HAP-1 (cell line): ENCODE measurements around the gene GAK.
A peak's percentile ranks its signal among the peaks of the same experiment; 100 is the strongest.
"Not testable (repeated sequence)": the region's sequence is repeated elsewhere in the genome, so short reads cannot be mapped to it uniquely, and the experiment has no call there.

ENCODE experiments used
- DNase-seq, 2 experiments: peaks; one replicate each; pipeline ENCODE4 v3.0.0-alpha.2; 2016 to 2020; ENCODE audit warnings: low spot score in 2 of 2
- H3K27me3 ChIP-seq: fragments of 250-450 bp; sonication (Bioruptor Pico); 2 replicates; pipeline ENCODE4 v1.5.1; 2020; ENCODE audit warnings: low read depth, mild to moderate bottlenecking, moderate library complexity
- H3K36me3 ChIP-seq: fragments of 250-450 bp; sonication (Bioruptor Pico); replicated peaks from 2 replicates; pipeline ENCODE4 v1.5.1; 2020; ENCODE audit warnings: mild to moderate bottlenecking
- H3K4me1 ChIP-seq: fragments of 250-450 bp; sonication (Bioruptor Pico); 2 replicates; pipeline ENCODE4 v1.5.1; 2020; ENCODE audit warnings: mild to moderate bottlenecking
- H3K4me3 ChIP-seq: fragments of 250-450 bp; sonication (Bioruptor Pico); 2 replicates; pipeline ENCODE4 v1.5.1; 2020; ENCODE audit warnings: mild to moderate bottlenecking, moderate library complexity
- H3K9me3 ChIP-seq: fragments of 250-450 bp; sonication (Bioruptor Pico); 2 replicates; pipeline ENCODE4 v1.5.1; 2020; ENCODE audit warnings: mild to moderate bottlenecking, moderate library complexity
- in situ Hi-C: fragments of 300-500 bp; cut with MboI; formaldehyde crosslinking; loops from 3 replicates; pipeline ENCODE4 v1.14.3; 2020; ENCODE audit warnings: low sequenced_read_pairs, inconsistent platforms, mixed read lengths

Gene GAK

DNA sequence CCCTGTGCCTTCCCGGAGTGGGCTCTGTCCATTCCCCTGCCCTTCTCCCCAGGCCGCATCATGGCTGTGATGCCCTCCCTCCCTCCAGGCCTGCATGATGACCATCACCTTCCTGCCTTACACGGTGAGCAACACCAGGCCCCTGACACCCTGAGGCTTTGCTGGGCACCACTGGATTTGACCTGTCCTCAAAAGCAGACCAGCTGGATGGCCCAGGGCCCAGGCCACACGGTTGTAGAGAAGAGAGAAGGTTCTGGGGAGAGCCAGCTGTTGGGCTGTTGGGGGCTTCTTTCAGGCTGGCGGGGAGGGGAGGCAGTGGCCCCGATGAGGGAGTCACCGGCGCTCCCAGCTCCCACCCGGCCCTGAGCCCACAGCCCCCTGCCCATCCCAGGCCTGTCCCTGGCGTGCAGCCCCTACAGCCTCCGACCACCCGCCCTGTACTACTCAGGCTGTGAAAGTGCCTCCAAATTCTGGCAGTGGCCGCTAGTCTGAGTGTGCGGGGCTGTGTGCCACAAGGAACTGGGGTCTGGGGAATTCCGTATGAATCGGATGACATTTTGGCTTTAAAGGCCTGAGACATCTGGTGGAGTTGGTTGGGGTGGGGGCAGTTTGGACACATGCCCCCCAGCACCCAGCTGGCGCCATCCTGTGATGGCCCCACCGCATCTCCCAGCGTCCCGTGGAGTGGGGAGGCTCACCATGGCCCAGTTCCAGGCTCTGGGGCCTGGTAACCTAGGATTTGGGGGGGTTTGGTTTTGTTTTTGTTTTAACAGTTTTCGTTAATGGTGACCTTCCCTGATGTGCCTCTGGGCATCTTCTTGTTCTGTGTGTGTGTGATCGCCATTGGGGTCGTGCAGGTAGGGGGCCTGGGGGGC is 19.7 kb upstream of the GAK start:
- H3K36me3 ChIP-seq, result no peaks in the 10 kb centered on the region
- in situ Hi-C loops, result no loop called here
- no peaks in the 10 kb centered on the region for H3K9me3 ChIP-seq
- no peaks in the 10 kb centered on the region for H3K4me1 ChIP-seq
- no peak overlapping the region for H3K4me3 ChIP-seq
- DNase-seq, result peak in 1 of 2 experiments; percentile 6
- H3K27me3 ChIP-seq, result no peaks in the 10 kb centered on the region

DNA sequence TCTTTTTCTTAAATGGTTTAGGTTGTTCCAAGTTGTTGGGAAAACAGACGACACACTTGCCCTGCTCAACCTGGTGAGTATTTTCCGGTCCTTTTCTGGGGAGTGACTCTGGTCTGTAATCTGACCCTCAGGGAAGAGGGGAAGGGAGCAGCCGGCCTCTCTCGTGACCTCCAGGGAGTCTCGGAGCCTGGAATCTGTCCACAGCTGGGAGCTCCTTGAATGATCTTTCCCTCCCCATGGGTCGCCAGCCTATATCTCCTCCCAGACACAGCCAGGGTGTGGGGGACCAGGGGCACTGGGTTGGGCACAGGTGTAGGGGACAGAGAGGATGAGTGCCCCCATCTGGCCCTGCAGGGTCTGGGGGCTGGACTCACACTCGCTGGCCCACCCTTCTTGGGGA is 19.1 kb upstream of the GAK start:
- no peak overlapping the region for H3K4me3 ChIP-seq
- H3K27me3 ChIP-seq, result no peaks in the 10 kb centered on the region
- no peaks in the 10 kb centered on the region for H3K9me3 ChIP-seq
- DNase-seq, result peak in 1 of 2 experiments; percentile 5
- in situ Hi-C loops, result no loop called here
- H3K4me1 ChIP-seq, result no peaks in the 10 kb centered on the region
- no peaks in the 10 kb centered on the region for H3K36me3 ChIP-seq

DNA sequence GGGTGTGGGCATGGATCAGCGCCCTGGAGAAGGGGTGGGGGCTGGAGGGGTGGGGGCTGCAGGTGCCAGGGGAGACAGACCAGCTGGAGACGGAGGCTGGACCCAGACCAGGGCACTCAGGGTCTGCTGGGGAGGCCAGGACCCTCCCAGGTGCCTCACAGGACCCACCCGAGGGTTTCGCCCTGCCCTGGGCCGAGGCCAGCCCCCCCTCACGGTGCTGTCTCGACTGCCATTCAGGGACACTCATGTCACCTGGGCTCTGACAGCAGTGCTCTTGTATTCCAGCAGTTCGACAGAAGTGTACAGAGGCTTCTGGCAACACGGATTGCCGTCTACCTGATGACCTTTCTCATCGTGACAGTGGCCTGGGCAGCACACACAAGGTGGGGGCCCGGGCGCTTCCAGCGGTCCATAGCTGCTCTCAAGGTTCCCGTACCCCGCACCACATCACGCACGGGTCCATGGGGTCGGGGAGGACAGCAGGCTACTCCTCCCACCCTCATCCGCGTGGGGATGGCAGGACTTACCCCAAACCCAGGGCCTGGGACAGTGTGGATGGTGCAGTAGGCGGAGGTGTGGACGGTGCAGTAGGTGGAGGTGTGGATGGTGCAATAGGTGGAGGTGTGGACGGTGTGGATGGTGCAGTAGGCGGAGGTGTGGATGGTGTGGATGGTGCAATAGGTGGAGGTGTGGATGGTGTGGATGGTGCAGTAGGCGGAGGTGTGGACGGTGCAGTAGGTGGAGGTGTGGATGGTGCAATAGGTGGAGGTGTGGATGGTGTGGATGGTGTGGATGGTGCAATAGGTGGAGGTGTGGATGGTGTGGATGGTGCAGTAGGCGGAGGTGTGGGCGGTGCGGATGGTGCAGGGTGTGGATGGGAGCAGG is 18.3 kb upstream of the GAK start:
- in situ Hi-C loops, result no loop called here
- no peaks in the 10 kb centered on the region for H3K9me3 ChIP-seq
- DNase-seq, result peak in 1 of 2 experiments; percentile 7

DNA sequence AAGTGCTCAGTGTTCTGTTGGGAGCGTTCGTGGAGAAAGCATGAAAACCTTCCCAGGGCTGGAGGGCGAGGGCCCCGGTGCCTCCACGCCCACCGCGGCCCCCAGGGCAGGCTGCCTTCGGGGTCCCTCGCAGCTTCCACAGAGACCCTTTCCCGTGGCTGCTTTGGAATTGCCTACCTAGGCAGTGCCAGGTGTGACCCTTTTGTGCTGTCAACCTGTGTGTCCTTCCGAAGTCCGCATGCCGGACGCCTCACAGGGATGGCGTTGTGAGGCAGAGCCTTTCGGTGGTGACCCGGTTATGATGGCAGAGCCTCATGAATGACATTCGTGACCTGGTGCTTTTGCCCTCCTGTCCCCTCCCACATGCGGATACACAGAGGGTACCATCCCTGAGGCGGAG is 17.5 kb upstream of the GAK start:
- in situ Hi-C loops, result no loop called here
- DNase-seq, result peak in 1 of 2 experiments; percentile 5
- H3K4me3 ChIP-seq, result no peak overlapping the region
- H3K9me3 ChIP-seq, result no peaks in the 10 kb centered on the region
- H3K27me3 ChIP-seq, result no peaks in the 10 kb centered on the region
- H3K36me3 ChIP-seq, result no peaks in the 10 kb centered on the region
- no peaks in the 10 kb centered on the region for H3K4me1 ChIP-seq

More for the DNA sequence above, 18.3 kb upstream of the GAK start:
- Histone ChIP-seq H3K4me3 (no peak overlapping the region), H3K36me3 (no peaks in the 10 kb centered on the region), H3K4me1 (no peaks in the 10 kb centered on the region), H3K27me3 (no peaks in the 10 kb centered on the region)

DNA sequence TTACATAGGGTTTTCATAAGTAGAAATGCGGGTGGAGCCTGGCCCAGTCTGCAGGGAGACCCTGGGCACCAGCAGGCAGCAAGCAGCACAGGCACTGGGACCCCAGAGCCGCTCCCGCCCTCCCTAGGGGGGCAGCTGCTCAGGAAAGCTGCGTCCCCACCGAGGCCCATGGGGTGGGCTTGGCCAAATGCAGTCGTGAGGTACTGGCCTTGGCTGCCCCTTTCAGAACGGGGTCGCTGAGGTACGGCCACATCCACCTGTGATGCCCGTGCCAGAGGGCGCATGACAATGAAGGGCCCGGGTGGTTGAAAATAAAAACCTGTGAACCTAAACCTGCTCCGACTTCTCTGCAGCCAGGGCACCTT is 16.8 kb upstream of the GAK start:
- H3K9me3 ChIP-seq, result no peaks in the 10 kb centered on the region
- DNase-seq, result peak in 1 of 2 experiments; percentile 5
- in situ Hi-C loops, result no loop called here
- H3K36me3 ChIP-seq, result no peaks in the 10 kb centered on the region
- H3K27me3 ChIP-seq, result no peaks in the 10 kb centered on the region
- H3K4me3 ChIP-seq, result no peak overlapping the region
- no peaks in the 10 kb centered on the region for H3K4me1 ChIP-seq

DNA sequence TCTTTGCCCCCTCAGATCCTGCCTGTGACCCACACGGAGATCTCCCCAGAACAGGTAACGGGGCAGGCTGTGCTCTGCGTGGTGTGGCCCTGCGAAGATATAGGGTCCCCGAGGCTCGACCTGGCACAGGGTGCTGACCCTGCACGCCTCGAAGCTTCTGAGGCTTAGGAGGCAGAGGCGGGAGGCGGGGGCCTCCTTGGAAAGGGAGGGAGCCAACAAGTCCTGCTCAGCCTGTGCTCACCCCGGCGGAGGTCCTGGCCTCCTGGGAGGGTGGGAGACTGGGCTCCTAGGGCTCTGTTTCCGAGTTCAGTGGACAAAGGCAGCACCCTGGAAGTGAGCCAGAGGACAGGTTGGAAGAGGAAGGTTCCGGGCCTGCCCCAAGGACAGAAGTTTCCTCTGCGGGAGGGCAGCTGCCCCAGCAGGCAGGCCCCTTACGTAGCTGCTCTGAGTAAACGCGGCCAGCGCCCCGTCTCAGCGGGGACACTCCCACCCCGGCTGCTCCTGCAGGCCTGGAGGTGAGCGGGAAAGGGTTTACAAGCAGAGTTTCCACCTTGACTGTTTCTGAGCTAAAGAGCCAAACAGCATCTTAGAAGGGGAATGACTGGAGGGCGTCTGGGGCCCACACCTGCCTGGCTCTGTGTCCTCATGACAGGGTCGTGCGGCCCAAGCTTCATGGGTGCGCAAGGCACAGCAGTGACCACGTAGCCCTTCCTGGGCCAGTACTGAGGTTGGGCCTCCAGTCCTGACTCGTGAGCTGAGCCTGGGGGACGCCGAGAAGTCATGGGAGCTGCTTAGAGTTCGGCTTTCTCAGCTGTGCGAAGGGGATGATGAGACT is 16.2 kb upstream of the GAK start:
- Histone ChIP-seq H3K4me3 (no peak overlapping the region), H3K27me3 (no peaks in the 10 kb centered on the region), H3K4me1 (no peaks in the 10 kb centered on the region), H3K9me3 (no peaks in the 10 kb centered on the region), H3K36me3 (no peaks in the 10 kb centered on the region)
- no peak for DNase-seq
- in situ Hi-C loops, result no loop called here

DNA sequence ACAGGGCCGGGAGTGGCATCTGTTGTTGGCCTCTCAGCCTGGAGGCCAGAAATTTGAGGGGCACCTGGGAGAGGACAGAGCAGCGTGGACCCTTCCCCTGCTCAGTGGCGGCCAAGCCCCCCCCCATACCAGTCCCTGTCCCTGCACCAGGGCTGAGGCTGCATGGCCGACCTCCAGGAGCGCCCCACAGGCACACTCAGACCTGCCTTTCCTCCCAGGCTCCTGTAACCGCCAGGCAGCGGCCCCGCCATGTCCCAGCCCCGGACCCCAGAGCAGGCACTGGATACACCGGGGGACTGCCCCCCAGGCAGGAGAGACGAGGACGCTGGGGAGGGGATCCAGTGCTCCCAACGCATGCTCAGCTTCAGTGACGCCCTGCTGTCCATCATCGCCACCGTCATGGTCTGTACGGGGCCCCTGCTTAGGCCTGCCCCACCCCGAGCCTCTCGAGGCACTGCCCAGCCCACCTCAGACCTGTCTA is 15.4 kb upstream of the GAK start:
- in situ Hi-C loops, result no loop called here
- no peak for DNase-seq
- no peaks in the 10 kb centered on the region for H3K9me3 ChIP-seq

DNA sequence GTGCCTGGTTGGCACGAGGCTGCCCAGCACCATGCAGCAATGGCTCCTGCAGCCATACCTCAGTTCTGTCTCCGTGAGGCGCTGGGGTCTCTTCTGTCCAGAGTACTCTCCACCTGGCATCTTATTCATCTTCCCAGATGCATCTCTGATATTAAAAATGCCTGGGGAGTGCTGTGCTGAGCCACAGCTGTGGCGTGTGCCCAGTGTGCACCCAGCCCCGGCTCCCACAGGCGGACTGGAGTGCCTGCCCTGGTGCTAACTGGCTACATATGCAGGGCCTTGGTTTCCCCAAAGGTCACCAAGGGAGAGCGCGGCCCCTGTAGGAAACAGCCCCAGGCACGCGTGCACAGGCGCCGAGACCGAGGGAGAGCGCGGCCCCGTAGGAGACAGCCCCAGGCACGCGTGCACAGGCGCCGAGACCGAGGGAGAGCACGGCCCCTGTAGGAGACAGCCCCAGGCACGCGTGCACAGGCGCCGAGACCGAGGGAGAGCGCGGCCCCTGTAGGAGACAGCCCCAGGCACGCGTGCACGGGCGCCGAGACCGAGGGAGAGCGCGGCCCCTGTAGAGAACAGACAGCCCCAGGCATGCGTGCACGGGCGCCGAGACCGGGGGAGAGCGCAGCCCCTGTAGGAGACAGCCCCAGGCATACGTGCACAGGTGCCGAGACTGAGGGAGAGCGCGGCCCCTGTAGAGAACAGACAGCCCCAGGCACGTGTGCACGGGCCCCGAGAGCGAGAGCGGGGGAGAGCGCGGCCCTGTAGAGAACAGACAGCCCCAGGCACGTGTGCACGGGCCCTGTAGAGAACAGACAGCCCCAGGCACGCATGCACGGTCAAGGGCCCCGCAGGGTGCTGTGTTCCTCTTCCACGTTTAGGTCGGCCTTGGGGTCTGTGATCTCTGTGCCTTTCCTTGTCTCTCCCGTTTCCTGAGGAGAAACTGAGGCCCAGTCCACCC is 14.7 kb upstream of the GAK start:
- Histone ChIP-seq H3K4me3 (no peak overlapping the region), H3K27me3 (no peaks in the 10 kb centered on the region), H3K36me3 (no peaks in the 10 kb centered on the region), H3K9me3 (no peaks in the 10 kb centered on the region), H3K4me1 (no peaks in the 10 kb centered on the region)
- in situ Hi-C loops, result no loop called here
- DNase-seq, result no peak

More for the DNA sequence above, 15.4 kb upstream of the GAK start:
- Histone ChIP-seq H3K4me1 (no peaks in the 10 kb centered on the region), H3K4me3 (no peak overlapping the region), H3K27me3 (no peaks in the 10 kb centered on the region), H3K36me3 (no peaks in the 10 kb centered on the region)

DNA sequence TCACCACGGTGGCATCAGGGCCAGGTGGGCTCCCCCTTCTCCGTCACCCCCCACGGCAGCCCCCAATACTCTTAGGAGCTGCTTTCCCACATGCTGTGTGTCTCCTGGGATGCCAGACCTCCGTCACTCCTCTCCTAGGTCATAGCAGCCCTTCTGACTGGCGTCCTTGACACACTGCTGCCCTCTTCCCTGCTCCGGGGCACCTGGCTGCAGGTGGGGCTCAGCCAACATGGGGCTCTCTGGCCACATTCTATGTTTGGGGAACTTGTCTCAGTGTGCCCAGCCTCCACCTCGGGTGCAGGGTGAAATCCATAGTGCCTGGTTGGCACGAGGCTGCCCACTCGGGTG is 14.0 kb upstream of the GAK start:
- H3K4me3 ChIP-seq, result no peak overlapping the region
- in situ Hi-C loops, result no loop called here
- H3K9me3 ChIP-seq, result no peaks in the 10 kb centered on the region
- no peaks in the 10 kb centered on the region for H3K4me1 ChIP-seq
- DNase-seq, result no peak
- H3K27me3 ChIP-seq, result no peaks in the 10 kb centered on the region
- no peaks in the 10 kb centered on the region for H3K36me3 ChIP-seq

DNA sequence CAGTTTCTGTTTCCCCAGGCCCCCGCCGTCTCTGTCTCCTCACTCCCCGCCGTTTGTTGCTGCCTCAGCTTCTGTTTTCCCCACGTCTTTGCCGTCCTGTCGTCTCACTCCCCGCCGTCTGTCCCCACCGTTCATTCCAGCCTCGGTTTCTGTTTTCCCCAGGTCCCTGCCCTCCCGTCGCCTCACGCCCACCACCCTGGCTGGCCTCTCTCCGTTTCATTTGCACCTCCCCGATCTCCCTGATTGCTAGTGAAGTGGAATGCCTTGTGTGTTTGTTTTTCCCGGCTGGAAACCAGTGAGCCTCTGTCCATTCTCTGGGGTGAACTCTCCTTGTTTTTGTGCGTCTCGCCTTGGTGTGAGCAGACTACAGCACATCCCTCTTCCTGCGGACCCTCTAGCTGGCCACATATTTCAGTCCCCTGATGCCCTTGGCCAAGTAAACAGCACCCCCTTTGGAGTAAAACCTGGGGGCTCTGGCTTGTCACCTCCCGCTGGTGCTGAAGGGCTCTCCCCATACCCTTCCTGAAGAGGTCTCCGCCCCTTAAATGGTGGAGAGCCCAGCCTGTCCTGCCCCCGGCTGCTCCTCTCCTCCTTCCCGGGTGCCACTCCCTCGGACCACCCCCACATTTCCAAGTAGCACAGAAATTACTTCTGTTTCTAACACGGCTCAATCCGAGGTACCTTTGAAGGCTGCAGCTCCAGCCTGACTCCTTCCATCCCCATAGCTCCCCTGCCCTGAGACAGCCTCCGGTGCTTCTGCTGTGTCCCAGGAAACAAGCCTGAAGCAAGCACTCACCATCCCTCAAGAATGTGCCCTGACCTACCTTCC is 13.4 kb upstream of the GAK start:
- DNase-seq, result peak in 1 of 2 experiments; percentile 2
- Histone ChIP-seq H3K4me1 (no peaks in the 10 kb centered on the region), H3K27me3 (no peaks in the 10 kb centered on the region), H3K9me3 (no peaks in the 10 kb centered on the region), H3K36me3 (no peaks in the 10 kb centered on the region), H3K4me3 (no peak overlapping the region)
- in situ Hi-C loops, result no loop called here

DNA sequence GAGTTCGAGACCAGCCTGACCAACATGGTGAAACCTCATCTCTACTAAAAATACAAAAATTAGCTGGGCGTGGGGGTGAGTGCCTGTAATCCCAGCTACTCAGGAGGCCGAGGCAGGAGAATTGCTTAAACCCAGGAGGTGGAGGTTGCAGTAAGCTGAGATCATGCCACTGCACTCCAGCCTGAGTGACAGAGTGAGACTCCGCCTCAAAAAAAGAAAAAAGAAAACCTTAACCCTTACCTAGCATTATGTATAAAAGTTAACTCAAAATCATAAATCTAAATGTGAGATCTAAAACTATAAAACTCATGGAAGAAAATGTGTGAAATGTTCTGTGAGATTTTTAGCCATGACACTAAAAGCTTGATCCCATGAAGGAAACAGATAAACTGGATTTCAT is 7.4 kb upstream of the GAK start:
- H3K36me3 ChIP-seq, H3K4me3 ChIP-seq, in situ Hi-C loops, H3K27me3 ChIP-seq, DNase-seq, H3K9me3 ChIP-seq, H3K4me1 ChIP-seq: not testable (repeated sequence)

DNA sequence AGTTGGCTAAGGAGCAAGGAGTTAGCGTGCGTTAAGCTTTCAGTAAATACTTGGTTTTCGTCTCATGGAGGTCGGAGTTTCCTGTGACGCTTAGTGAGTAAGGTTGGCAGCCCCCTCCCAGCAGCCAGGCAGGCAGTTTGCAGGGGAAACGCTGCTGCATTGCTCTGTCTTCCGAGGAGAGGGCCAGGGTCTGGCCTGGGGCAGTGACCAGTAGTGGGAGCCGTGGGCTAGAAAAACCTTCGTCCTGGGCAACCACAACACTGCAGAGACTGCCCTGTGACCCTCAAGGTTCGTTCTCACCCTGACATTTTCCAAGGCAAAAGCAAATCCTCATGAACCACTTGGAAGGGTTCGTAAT is 576 bp upstream of the GAK start:
- in situ Hi-C loops, result no loop called here
- no peak for DNase-seq

More for the DNA sequence above, 576 bp upstream of the GAK start:
- Histone ChIP-seq H3K36me3 (no peaks in the 10 kb centered on the region), H3K27me3 (no peaks in the 10 kb centered on the region), H3K4me3 (peak overlapping the region; percentile 86), H3K9me3 (no peaks in the 10 kb centered on the region), H3K4me1 (peaks cover 11% of the 10 kb centered on the region)
